Measurements from ENCODE around the gene ACOT13. TPM values are rescaled to one million over a fixed set of nuclear protein-coding genes. Genes with fewer than 3 reads are reported as not detected.
"Not testable (repeated sequence)": the region's sequence is repeated elsewhere in the genome, so short reads cannot be mapped to it uniquely, and the experiment has no call there.

Gene ACOT13
- total RNA-seq, 1 donor from 2014 or later: 22.1 TPM

DNA sequence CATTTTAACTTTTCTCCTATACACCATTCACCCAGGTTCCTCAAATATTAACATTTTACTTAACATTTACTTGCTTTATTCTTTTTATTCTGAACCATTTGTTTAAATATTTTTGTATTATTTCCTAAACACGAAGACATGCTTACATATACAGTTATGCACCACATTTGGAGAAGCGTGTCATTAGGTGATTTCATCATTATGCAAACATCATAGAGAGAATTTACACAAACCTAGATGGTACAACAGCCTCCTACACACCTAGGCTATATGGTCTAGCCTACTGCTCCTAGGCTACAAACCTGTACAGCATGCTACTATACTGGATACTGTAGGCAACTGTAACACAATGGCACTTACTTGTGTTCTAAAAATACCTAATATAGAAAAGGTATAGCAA, 6.8 kb upstream of the ACOT13 start:
- Mint-ChIP-seq H3K4me1 (ENCODE audit: unreplicated experiment) (peaks cover 21% of the 10 kb centered on the region), H3K36me3 (ENCODE audit: low read depth, unreplicated experiment) (peaks cover 14% of the 10 kb centered on the region), H3K27me3 (ENCODE audit: unreplicated experiment) (no peaks in the 10 kb centered on the region), H3K9me3 (ENCODE audit: unreplicated experiment) (no peaks in the 10 kb centered on the region), H3K27ac (ENCODE audit: unreplicated experiment) (no peak overlapping the region), H3K4me3 (ENCODE audit: unreplicated experiment) (no peak overlapping the region)
- TF ChIP-seq, protein P1, sequence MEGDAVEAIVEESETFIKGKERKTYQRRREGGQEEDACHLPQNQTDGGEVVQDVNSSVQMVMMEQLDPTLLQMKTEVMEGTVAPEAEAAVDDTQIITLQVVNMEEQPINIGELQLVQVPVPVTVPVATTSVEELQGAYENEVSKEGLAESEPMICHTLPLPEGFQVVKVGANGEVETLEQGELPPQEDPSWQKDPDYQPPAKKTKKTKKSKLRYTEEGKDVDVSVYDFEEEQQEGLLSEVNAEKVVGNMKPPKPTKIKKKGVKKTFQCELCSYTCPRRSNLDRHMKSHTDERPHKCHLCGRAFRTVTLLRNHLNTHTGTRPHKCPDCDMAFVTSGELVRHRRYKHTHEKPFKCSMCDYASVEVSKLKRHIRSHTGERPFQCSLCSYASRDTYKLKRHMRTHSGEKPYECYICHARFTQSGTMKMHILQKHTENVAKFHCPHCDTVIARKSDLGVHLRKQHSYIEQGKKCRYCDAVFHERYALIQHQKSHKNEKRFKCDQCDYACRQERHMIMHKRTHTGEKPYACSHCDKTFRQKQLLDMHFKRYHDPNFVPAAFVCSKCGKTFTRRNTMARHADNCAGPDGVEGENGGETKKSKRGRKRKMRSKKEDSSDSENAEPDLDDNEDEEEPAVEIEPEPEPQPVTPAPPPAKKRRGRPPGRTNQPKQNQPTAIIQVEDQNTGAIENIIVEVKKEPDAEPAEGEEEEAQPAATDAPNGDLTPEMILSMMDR (IDR thresholded peaks at IDR 0.05; ENCODE audit: unreplicated experiment): no peak
- DNase-seq (ENCODE audit: low spot score): no peak

DNA sequence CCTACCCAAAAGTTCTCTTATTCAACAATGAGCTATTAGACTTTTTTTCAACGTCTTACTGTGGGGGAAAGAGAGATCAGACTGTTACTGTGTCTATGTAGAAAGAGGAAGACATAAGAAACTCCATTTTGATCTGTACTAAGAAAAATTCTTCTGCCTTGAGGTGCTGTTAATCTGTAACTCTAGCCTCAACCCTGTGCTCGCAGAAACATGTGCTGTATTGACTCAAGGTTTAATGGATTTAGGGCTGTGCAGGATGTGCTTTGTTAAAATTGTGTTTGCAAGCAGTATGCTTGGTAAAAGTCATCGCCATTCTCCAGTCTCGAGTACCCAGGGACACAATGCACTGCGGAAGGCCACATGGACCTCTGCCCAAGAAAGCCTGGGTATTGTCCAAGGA, 5.1 kb upstream of the ACOT13 start:
- H3K4me3 Mint-ChIP-seq (ENCODE audit: unreplicated experiment); H3K27ac Mint-ChIP-seq (ENCODE audit: unreplicated experiment); H3K9me3 Mint-ChIP-seq (ENCODE audit: unreplicated experiment); DNase-seq (ENCODE audit: low spot score); H3K27me3 Mint-ChIP-seq (ENCODE audit: unreplicated experiment): not testable (repeated sequence)
- peaks cover 23% of the 10 kb centered on the region for H3K36me3 Mint-ChIP-seq (ENCODE audit: low read depth, unreplicated experiment)
- H3K4me1 Mint-ChIP-seq (ENCODE audit: unreplicated experiment): peaks cover 16% of the 10 kb centered on the region

DNA sequence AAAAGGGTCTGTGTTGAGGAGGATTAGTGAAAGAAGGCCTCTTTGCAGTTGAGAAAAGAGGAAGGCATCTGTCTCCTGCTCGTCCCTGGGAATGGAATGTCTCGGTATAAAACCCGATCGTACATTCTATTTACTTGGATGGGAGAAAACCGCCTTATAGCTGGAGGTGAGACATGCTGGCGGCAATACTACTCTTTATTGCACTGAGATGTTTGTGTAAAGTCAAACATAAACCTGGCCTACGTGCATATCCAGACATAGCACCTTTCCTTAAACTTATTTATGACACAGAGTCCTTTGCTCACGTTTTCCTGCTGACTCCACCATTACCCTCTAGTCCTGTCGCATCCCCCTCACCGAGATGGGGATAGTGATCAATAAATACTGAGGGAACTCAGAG, 4.6 kb upstream of the ACOT13 start:
- Mint-ChIP-seq H3K4me1 (ENCODE audit: unreplicated experiment) (peaks cover 16% of the 10 kb centered on the region), H3K27me3 (ENCODE audit: unreplicated experiment) (peaks cover 8% of the 10 kb centered on the region), H3K36me3 (ENCODE audit: low read depth, unreplicated experiment) (peaks cover 26% of the 10 kb centered on the region), H3K27ac (ENCODE audit: unreplicated experiment) (no peak overlapping the region), H3K9me3 (ENCODE audit: unreplicated experiment) (no peaks in the 10 kb centered on the region), H3K4me3 (ENCODE audit: unreplicated experiment) (no peak overlapping the region)
- DNase-seq (ENCODE audit: low spot score): no peak
- TF ChIP-seq, protein P1 (IDR thresholded peaks at IDR 0.05; ENCODE audit: unreplicated experiment): no peak

DNA sequence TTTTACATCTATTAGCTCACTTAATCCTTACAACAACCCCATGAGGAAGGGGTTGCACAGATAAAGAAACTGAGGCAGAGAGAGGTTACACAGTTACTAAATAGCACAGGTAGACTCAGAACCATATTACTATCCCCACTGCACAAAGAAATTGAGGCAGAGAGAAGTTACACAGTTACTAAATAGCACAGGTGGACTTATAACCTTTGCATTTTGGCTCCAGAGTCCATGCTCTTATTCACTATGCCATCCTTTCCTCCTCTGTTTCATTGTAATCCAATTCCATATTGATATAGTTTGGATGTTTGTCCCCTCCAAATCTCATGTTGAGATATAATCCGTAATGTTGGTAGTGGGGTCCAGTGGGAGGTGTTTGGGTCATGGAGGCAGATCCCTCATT, 3.7 kb upstream of the ACOT13 start:
- peaks cover 16% of the 10 kb centered on the region for H3K4me1 Mint-ChIP-seq (ENCODE audit: unreplicated experiment)
- H3K27me3 Mint-ChIP-seq (ENCODE audit: unreplicated experiment): peaks cover 8% of the 10 kb centered on the region
- no peak overlapping the region for H3K27ac Mint-ChIP-seq (ENCODE audit: unreplicated experiment)
- H3K4me3 Mint-ChIP-seq (ENCODE audit: unreplicated experiment): no peak overlapping the region
- no peak for DNase-seq (ENCODE audit: low spot score)
- TF ChIP-seq, protein P1 (IDR thresholded peaks at IDR 0.05; ENCODE audit: unreplicated experiment): no peak
- H3K36me3 Mint-ChIP-seq (ENCODE audit: low read depth, unreplicated experiment): peaks cover 27% of the 10 kb centered on the region
- H3K9me3 Mint-ChIP-seq (ENCODE audit: unreplicated experiment): no peaks in the 10 kb centered on the region

DNA sequence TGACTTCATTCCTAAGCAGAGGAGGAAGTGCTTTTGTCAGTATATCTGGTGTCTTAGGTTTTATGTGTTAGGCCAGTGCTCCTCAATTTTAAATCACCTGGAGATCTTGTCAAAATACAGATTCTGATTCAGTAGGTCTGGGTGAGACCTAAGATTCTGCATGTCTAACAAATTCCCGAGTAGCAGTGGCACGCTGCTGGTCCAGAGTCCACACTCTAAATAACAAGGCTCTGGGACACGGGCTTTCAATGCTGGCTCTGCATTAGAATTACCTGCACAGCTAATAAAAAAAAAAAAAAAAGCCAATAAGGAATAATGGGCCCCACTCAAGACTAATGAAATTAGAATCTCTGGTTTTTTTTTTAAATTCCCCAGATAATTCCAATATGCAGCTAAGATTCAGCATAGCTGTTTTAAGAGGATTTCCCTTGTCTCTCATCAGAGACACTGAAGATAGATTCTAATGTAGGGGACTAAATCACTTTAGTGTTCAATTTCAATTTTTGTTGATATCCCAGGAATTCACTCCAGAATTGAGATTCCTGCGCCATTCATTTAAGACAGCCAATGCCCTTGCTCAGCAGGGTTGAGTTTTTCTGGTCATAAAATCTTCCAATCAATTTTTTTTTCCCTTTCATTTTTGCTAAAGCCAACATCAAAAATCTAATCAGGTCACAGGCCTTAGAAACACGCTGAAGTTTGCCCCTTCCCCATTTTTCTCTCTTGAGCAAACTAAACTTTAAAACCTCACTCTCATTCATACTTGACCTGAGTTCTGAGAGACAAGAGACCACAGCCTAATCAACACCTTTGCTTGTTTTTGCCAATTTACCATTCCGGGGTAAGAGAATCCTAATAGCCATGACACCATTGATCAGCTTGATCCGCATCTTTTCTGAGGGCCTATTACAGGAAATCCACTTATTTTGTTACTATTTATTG, 2.6 kb upstream of the ACOT13 start:
- peaks cover 16% of the 10 kb centered on the region for H3K4me1 Mint-ChIP-seq (ENCODE audit: unreplicated experiment)
- peaks cover 37% of the 10 kb centered on the region for H3K36me3 Mint-ChIP-seq (ENCODE audit: low read depth, unreplicated experiment)
- peak overlapping the region; percentile 3 for H3K27ac Mint-ChIP-seq (ENCODE audit: unreplicated experiment)
- H3K9me3 Mint-ChIP-seq (ENCODE audit: unreplicated experiment): peaks cover 5% of the 10 kb centered on the region
- H3K27me3 Mint-ChIP-seq (ENCODE audit: unreplicated experiment): peaks cover 8% of the 10 kb centered on the region
- TF ChIP-seq, protein P1 (IDR thresholded peaks at IDR 0.05; ENCODE audit: unreplicated experiment): no peak
- DNase-seq (ENCODE audit: low spot score): no peak
- H3K4me3 Mint-ChIP-seq (ENCODE audit: unreplicated experiment): peak overlapping the region; percentile 99

All from endothelial cell (in vitro differentiated cells).